Esophagus squamous epithelium (tissue), 5 donors: Measurements from ENCODE around the gene PRRX1. TPM values are rescaled to one million over a fixed set of nuclear protein-coding genes. Genes with fewer than 3 reads are reported as not detected.

Experiments
- DNase-seq: peaks from one replicate; lab custom pipeline; 2025; lab: John Stamatoyannopoulos, UW
- H3K27ac ChIP-seq, 4 donors: fragments of 200-600 bp; sonication (generic); one replicate each; pipeline ENCODE4 v1.5.1; 2016 to 2019; ENCODE audit warnings: mild to moderate bottlenecking in 1 of 4
- H3K27me3 ChIP-seq, 4 donors: fragments of 200-600 bp; sonication (generic); 1 replicate in 3 of 4; 2 replicates in 1 of 4; pipeline versions ENCODE4 v1.5.1 to v1.6.0; 2017 to 2021; ENCODE audit warnings: antibody characterized with exemption in 1 of 4
- H3K36me3 ChIP-seq, 3 donors: fragments of 200-600 bp; sonication (generic); one replicate each; pipeline ENCODE4 v1.5.1; 2016 to 2019
- H3K4me1 ChIP-seq, 3 donors: fragments of 200-600 bp; sonication (generic); one replicate each; pipeline ENCODE4 v1.5.1; 2017 to 2019
- H3K4me3 ChIP-seq, 4 donors: fragments of 200-600 bp; sonication (generic); 1 replicate in 3 of 4; 2 replicates in 1 of 4; pipeline ENCODE4 v1.5.1; 2016 to 2019; ENCODE audit warnings: mild to moderate bottlenecking in 2 of 4, moderate library complexity in 1 of 4
- H3K9me3 ChIP-seq, 3 donors: fragments of 200-600 bp; sonication (generic); one replicate each; pipeline ENCODE4 v1.5.1; 2016 to 2019
- POLR2A ChIP-seq, 4 donors: fragments of 450-650 bp; IDR thresholded peaks; one replicate each; pipeline ENCODE4 v1.6.1; 2017; ENCODE audit warnings: antibody characterized with exemption in 4 of 4, mild to moderate bottlenecking in 4 of 4, moderate library complexity in 3 of 4
- WGBS, 2 donors: methylation state at CpG; one replicate each; pipeline ENCODE4 v1.1.5; 2018; 5-methylcytosine and 5-hydroxymethylcytosine counted together
- intact Hi-C: fragments of 100-400 bp; cut with DNase I; formaldehyde crosslinking; loops from one replicate; pipeline ENCODE4 v1.15.0; 2022
- total RNA-seq, 4 donors: library from RNA; depleted of rRNA; stranded (reverse); fragments of >200 nt; gene quantifications; one replicate each; pipeline ENCODE4 v1.1.0, GENCODE V29; 2016
- TF ChIP-seq, protein P1 (sequence below), 6 experiments: fragments of 450-650 bp in 4 of 6; fragments of 200-600 bp in 2 of 6; sonication (generic) in 2 of 6; IDR thresholded peaks; one replicate each; pipeline ENCODE4 v1.5.1; 2016 to 2019; ENCODE audit warnings: antibody characterized with exemption in 6 of 6, mild to moderate bottlenecking in 4 of 6, moderate library complexity in 4 of 6
- donor health status: DM: yes; HTN: yes; CAD: no.

PRRX1 gene
- total RNA-seq: 10 to 100 TPM in 2 of 4 donors, 1 to 10 TPM in 2; 2.2 to 20.4 (median 10.3) TPM

DNA sequence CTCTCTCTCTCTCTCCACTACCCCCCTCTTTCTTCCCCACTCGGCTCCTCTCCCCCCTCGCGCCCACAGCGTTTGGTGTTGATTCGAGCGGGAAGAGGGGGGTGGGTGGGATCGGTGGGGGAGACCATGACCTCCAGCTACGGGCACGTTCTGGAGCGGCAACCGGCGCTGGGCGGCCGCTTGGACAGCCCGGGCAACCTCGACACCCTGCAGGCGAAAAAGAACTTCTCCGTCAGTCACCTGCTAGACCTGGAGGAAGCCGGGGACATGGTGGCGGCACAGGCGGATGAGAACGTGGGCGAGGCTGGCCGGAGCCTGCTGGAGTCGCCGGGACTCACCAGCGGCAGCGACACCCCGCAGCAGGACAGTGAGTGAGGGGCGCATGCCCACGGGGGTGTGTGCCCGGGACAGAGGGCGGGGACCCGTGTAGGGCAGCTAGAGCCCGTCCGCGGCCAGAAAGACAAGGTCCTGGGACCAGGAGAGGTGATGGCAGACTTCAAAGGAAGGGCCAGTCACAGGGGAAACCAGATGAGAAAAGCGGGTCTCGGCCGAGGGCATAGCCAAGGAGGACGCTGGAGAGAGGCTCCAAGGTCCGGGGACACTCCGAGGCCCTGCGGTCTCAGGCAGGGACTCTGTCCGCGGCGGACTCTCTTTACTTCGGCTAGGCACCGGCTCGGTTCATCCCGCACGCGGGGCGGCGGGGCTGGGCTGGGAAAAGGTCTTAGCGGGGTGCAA lies at the start of gene PRRX1:
Gene PRRX1 (plus strand): TSS at position 39 of the 735 bp plus-strand sequence. CDS start 88 bp downstream, at position 127.
- TF ChIP-seq, protein P1, sequence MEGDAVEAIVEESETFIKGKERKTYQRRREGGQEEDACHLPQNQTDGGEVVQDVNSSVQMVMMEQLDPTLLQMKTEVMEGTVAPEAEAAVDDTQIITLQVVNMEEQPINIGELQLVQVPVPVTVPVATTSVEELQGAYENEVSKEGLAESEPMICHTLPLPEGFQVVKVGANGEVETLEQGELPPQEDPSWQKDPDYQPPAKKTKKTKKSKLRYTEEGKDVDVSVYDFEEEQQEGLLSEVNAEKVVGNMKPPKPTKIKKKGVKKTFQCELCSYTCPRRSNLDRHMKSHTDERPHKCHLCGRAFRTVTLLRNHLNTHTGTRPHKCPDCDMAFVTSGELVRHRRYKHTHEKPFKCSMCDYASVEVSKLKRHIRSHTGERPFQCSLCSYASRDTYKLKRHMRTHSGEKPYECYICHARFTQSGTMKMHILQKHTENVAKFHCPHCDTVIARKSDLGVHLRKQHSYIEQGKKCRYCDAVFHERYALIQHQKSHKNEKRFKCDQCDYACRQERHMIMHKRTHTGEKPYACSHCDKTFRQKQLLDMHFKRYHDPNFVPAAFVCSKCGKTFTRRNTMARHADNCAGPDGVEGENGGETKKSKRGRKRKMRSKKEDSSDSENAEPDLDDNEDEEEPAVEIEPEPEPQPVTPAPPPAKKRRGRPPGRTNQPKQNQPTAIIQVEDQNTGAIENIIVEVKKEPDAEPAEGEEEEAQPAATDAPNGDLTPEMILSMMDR (IDR thresholded peaks at IDR 0.05): no peak
- no peak for TF ChIP-seq POLR2A (IDR thresholded peaks at IDR 0.05)
- peaks cover 0 to 100% (median 0%) of the 10 kb centered on the region in 4 donors for H3K27me3 ChIP-seq
- 4 to 6% methylated on average over 22 to 30 of the region's 56 CpGs for whole genome bisulfite sequencing, 2 donors
- intact Hi-C loops: no loop called here
- peak within 1 kb of the TSS; percentile 77 to 91 (median 86) for H3K27ac ChIP-seq
- no peak for DNase-seq
- no peaks in the 10 kb centered on the region for H3K36me3 ChIP-seq
- H3K9me3 ChIP-seq: no peaks in the 10 kb centered on the region
- H3K4me1 ChIP-seq: peaks cover 8 to 65% (median 17%) of the 10 kb centered on the region in 3 donors
- H3K4me3 ChIP-seq: peak within 1 kb of the TSS; percentile 50 to 66 (median 57)

DNA sequence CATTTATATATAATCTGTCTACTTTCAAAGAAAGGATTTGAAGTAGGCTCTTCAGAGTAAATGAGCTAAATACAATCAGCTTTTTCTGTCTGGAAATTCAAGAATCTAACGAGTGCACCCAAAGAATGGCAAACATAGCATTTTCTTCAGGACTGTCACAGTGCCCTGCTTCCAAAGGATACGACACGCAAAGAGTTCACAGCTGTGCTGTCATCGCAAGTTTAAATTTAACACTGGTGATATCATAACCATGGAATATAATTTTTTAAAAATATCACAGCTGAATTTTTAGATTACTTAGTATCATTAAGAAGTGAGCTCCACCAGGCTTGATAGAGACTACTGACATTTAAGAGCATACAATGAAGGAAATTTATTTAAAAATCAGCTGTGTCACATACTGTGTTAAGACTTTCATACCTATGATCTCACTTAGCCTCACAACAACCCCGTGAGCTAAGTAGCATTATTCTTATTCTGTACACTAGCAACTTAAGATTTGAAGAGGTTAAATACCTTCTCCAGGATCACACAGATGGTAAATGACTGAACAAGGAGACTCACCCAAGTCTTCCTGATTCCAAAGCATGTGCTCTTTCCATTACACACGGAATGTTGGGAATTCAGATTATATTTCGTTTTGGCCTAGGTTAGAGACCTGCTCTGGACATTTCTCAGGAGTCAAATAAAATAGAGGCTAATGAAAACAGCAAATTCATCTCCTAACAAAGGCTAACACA lies 46.2 kb upstream of the PRRX1 start:
- no peaks in the 10 kb centered on the region for H3K4me1 ChIP-seq
- TF ChIP-seq POLR2A (IDR thresholded peaks at IDR 0.05): no peak
- TF ChIP-seq, protein P1 (IDR thresholded peaks at IDR 0.05): no peak
- DNase-seq: no peak
- WGBS, 2 donors: 76 to 77% methylated on average over 7 of the region's 7 CpGs
- no peaks in the 10 kb centered on the region for H3K36me3 ChIP-seq
- no peaks in the 10 kb centered on the region for H3K9me3 ChIP-seq
- H3K27me3 ChIP-seq: no peaks in the 10 kb centered on the region
- no peak overlapping the region for H3K27ac ChIP-seq
- H3K4me3 ChIP-seq: no peak overlapping the region
- intact Hi-C loops: no loop called here

DNA sequence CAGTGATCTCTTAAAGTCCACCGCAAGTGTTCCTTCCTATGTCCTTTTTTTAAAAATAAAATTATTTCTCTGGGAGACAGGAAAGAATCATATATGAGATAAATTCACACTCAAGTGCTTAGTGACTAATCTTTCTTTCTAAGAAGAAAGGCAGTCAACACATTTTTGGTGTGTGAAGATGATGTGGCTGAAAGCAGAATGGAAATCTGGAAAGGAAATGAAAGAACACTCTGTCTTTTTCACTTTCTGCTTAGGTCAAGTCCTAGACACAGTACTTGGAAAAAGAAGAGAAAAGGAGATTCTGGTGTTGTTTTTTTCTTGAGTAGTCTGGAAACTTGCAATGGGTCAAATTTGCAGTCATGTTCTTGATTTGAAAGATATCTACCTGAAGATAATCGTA lies 45.5 kb upstream of the PRRX1 start:
- WGBS, 2 donors: 81 to 92% methylated on average over 2 of the region's 2 CpGs
- no peak for DNase-seq
- TF ChIP-seq, protein P1 (IDR thresholded peaks at IDR 0.05): no peak
- TF ChIP-seq POLR2A (IDR thresholded peaks at IDR 0.05): no peak
- intact Hi-C loops: no loop called here
- no peak overlapping the region for H3K27ac ChIP-seq
- H3K36me3 ChIP-seq: no peaks in the 10 kb centered on the region
- H3K27me3 ChIP-seq: no peaks in the 10 kb centered on the region
- no peaks in the 10 kb centered on the region for H3K9me3 ChIP-seq
- no peaks in the 10 kb centered on the region for H3K4me1 ChIP-seq
- no peak overlapping the region for H3K4me3 ChIP-seq

DNA sequence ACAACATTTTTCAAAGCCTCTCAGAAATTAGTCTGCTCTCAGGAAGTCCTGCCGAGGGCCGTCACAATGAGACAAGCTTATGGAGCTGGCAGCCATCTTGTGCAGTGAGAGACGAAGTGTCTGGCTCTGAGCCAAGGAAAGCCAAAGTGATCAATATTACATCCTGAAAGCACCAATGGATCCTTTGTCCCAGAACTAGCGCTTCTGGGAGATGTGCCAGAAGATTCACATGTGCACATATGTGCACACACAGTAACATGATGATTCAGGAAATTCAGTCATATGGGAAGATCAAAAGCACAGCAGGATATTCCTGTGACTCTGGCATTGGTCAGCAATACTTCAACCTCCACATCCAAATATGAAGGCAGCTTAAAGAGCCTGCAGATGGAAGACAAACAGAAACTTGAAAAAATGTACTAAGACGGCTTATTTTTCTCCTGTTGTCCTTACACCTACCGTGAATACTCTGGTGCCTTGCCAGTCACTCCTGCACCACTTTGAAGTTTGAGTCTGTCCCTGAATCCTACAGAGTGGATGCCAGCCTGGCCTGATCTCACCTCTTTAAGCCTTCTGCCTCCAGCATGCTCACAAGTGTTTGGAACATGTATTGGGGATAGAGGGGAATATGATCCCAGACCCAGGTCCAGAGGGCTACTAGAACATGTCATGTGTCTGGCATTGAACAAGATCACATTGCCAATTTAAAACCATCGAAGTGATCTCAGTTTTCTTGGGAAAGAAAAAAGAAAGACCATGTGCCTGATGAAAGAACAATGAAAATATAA lies 44.5 kb upstream of the PRRX1 start:
- no peaks in the 10 kb centered on the region for H3K36me3 ChIP-seq
- no peak overlapping the region for H3K4me3 ChIP-seq
- WGBS, 2 donors: 51 to 66% methylated on average over 7 of the region's 7 CpGs
- H3K4me1 ChIP-seq: no peaks in the 10 kb centered on the region
- intact Hi-C loops: no loop called here
- no peak for TF ChIP-seq POLR2A (IDR thresholded peaks at IDR 0.05)
- TF ChIP-seq, protein P1 (IDR thresholded peaks at IDR 0.05): no peak
- no peaks in the 10 kb centered on the region for H3K9me3 ChIP-seq
- no peak for DNase-seq
- H3K27ac ChIP-seq: no peak overlapping the region
- no peaks in the 10 kb centered on the region for H3K27me3 ChIP-seq
